Ramos (cell line): ENCODE data around the gene BNIP5.

Experiments used
- in situ Hi-C: fragments of 300-500 bp; cut with MboI; formaldehyde crosslinking; loops from one replicate; pipeline ENCODE4 v1.14.3; 2022; ENCODE audit warnings: low sequenced_read_pairs; ENCODE audit not compliant: unreplicated experiment

BNIP5 gene

GRCh38 chr6:36273067-36273466 lies 63.6 kb downstream of the BNIP5 start:
- in situ Hi-C loops: no loop called here

- in situ Hi-C loops: no loop called here
Measured at GRCh38 chr6:36272234-36272633, 64.5 kb downstream of the BNIP5 start.

- in situ Hi-C loops: no loop called here
Measured at GRCh38 chr6:36269834-36270705, 66.6 kb downstream of the BNIP5 start, which contains the start of gene PNPLA1. TSS of gene PNPLA1 (plus strand) at chr6:36270060. CDS start at chr6:36270460, 400 bp downstream.

GRCh38 chr6:36268478-36269275 lies 68.0 kb downstream of the BNIP5 start:
- in situ Hi-C loops: no loop called here

- in situ Hi-C loops: no loop called here
Measured at GRCh38 chr6:36267731-36268477, 68.8 kb downstream of the BNIP5 start.

- in situ Hi-C loops: no loop called here
Measured at GRCh38 chr6:36266913-36267644, 69.6 kb downstream of the BNIP5 start.
